ENCODE data around the gene ZNF655. TPM values are rescaled to one million over a fixed set of nuclear protein-coding genes. Genes with fewer than 3 reads are reported as not detected.
A peak's percentile ranks its signal among the peaks of the same experiment; 100 is the strongest.
"Not testable (repeated sequence)": the region's sequence is repeated elsewhere in the genome, so short reads cannot be mapped to it uniquely, and the experiment has no call there.

Gene ZNF655
- total RNA-seq, 1 donor from 2014 or later, result 76.2 TPM

DNA sequence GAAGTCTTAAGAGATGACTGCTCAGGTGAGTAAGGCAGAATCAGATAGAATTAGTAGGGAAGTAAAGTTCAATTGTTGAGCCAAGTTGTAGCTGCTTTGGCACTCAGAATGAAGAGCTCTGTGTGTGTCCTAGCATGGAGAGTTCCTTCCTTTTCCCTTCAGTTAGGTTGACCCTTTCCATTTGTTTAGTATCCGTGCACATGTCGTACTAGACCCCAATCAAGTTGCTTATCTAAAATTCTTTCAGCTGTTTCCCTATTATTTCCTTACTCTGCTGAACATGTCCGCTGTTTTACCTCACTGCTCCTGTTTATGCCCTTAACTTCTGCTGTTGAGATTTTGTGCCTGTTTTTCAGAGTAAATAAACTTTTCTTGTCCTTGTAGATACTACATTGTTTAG is 13.3 kb downstream of the ZNF655 start:
- Mint-ChIP-seq H3K9me3 (no peaks in the 10 kb centered on the region), H3K27ac (no peak overlapping the region), H3K27me3 (no peaks in the 10 kb centered on the region), H3K4me1 (peaks cover 5% of the 10 kb centered on the region), H3K36me3 (ENCODE audit: low read depth) (peaks cover 50% of the 10 kb centered on the region), H3K4me3 (no peak overlapping the region)
- intact Hi-C loops (cut with micrococcal nuclease), result no loop called here
- DNase-seq, result no peak

DNA sequence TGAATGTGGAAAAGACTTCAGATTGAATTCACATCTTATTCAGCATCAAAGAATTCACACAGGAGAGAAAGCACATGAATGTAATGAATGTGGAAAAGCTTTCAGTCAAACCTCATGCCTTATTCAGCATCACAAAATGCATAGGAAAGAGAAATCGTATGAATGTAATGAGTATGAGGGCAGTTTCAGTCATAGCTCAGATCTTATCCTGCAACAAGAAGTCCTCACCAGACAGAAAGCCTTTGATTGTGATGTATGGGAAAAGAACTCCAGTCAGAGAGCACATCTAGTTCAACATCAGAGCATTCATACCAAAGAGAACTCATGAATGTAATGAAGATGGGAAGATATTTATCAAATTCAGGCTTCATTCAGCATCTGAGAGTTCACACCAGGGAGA is 14.8 kb downstream of the ZNF655 start:
- no peaks in the 10 kb centered on the region for H3K27me3 Mint-ChIP-seq
- DNase-seq, result no peak
- H3K36me3 Mint-ChIP-seq (ENCODE audit: low read depth), result peaks cover 48% of the 10 kb centered on the region
- H3K27ac Mint-ChIP-seq, result no peak overlapping the region
- no peak overlapping the region for H3K4me3 Mint-ChIP-seq
- no peaks in the 10 kb centered on the region for H3K9me3 Mint-ChIP-seq
- intact Hi-C loops (cut with micrococcal nuclease), result no loop called here
- peaks cover 7% of the 10 kb centered on the region for H3K4me1 Mint-ChIP-seq

DNA sequence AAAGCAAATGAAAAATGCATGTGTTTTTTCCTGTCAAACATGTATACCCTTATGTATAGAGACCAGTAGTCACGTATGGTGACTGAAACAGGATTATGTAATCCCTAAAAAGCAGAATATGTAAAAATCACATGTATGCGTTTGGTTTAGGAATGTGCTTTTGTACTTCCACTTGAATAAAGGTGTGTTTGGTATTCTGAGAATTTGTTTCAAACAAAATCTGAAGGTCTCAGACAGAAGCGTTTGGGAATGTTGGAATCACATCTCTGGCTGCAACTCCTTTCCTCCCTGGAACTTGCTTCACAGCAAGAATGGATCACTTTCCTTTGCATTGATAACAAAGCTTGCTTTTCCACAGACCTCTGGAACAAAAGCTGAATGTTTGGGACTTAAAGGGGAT is 17.8 kb downstream of the ZNF655 start:
- Mint-ChIP-seq H3K9me3 (no peaks in the 10 kb centered on the region), H3K27ac (no peak overlapping the region), H3K4me1 (peaks cover 22% of the 10 kb centered on the region), H3K27me3 (peaks cover 2% of the 10 kb centered on the region), H3K4me3 (no peak overlapping the region), H3K36me3 (ENCODE audit: low read depth) (peaks cover 28% of the 10 kb centered on the region)
- intact Hi-C loops (cut with micrococcal nuclease), result no loop called here
- no peak for DNase-seq

DNA sequence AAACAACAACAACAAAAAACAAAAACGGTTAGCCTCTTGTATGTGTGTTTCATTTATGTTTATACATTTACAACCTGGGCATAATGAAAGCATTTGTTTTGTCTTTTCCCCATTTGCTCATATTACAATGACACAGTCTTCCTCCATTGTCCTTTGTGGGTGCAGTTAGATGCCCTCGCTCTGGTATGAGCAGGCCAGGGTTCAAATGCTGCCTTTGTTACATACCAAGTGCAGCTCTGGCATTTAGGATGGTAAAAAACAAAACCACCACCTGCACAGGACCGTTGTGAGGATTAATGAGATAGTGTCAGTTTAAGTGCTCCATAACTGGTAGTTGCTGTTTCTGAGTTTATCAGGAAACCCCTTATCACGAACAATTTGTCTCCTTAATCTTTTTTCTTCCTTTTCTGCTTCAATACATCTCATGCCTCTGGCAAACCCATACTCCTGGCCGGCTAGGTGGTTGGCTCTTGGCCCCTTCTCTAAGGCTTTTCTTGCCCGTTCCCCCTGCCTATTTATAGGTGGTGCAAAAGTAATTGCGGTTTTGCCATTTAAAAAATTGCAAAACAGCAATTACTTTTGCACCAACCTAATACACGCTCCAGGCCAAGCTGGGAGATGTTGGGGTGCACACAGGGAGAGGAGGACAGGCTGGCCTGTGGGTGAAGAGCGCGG is 21.0 kb downstream of the ZNF655 start:
- intact Hi-C loops (cut with micrococcal nuclease), result no loop called here
- H3K9me3 Mint-ChIP-seq, result no peaks in the 10 kb centered on the region
- H3K27ac Mint-ChIP-seq, result no peak overlapping the region
- peaks cover 3% of the 10 kb centered on the region for H3K27me3 Mint-ChIP-seq
- H3K4me3 Mint-ChIP-seq, result peak overlapping the region; percentile 89
- peak; percentile 43 for DNase-seq
- H3K4me1 Mint-ChIP-seq, result peaks cover 18% of the 10 kb centered on the region
- no peaks in the 10 kb centered on the region for H3K36me3 Mint-ChIP-seq (ENCODE audit: low read depth)

DNA sequence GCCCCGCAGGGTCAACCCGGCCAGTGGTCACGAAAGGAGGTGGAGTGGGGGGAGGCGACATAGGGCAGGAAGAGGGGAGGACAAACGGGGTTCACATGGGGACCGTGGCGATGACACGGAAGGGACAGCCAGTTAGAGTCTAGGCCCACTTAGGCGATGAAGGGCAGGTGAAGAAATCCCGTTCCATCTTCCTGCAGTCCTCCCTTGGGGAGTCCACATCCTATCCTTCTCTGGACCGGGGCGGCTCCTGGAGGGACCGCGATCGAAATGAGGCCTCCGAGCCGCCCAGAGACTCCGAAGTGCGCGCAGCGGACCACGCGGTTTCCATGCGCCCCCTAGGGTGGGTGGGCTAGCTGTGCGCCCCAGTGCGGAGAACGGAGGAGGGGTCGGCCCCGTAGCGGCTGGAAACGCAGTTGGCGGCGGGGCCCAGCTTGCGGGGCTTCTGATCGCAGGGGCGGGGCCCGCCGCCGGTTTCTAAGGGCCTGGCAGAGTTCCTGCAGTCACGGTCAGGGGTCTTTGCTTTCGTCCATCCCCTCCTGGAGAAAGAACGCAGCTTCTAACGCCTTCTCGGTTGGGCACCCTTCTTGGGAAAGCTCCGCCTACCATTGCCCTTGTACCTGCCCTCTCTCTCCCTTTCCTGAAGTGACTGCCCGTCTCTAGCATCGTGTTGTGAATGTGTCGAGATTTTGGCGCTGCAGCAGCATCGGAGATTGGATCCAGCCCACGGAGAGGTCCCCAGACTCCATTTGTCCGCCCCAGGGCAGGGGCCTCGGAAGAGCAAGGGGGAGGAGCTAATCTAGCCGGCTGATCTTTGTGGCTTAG is 21.7 kb downstream of the ZNF655 start:
- intact Hi-C loops (cut with micrococcal nuclease), result loop anchor here (2.0 kb wide), 1 partner anchor 21 kb away; the partner anchor contains the start of gene ZNF655
- H3K27me3 Mint-ChIP-seq, result peaks cover 3% of the 10 kb centered on the region

DNA sequence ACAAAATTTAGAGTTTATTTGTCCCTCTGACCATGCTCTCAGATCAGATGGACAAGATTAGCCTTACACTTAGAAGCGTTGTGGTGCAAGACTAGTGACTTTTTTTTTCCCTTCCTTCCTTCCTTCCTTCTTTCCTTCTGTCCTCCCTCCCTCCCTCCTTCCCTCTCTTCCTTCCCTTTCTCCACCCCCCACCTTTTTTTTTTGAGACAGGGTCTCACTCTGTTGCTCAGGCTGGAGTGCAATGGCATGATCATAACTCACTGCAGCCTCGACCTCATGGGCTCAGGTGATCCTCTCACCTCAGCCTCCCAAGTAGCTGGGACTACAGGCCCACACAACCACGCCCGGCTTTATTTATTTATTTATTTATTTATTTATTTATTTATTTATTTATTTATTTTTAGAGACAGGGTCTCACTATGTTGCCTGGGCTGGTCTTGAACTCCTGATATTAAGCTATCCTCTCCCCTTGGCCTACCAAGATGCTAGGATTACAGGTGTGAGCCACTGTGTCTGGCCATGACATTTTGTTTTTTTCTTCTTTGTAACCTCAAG is 22.4 kb downstream of the ZNF655 start:
- not testable (repeated sequence) for H3K27ac Mint-ChIP-seq; H3K9me3 Mint-ChIP-seq; H3K27me3 Mint-ChIP-seq; H3K36me3 Mint-ChIP-seq (ENCODE audit: low read depth); DNase-seq
- Mint-ChIP-seq H3K4me1 (peaks cover 18% of the 10 kb centered on the region), H3K4me3 (peak overlapping the region; percentile 89)
- intact Hi-C loops (cut with micrococcal nuclease), result loop anchor here (2.0 kb wide), 1 partner anchor 22 kb away; the partner anchor contains the start of gene ZNF655

More for the DNA sequence above, 21.7 kb downstream of the ZNF655 start:
- H3K36me3 Mint-ChIP-seq (ENCODE audit: low read depth), result no peaks in the 10 kb centered on the region
- DNase-seq, result peak; percentile 78
- H3K4me1 Mint-ChIP-seq, result peaks cover 18% of the 10 kb centered on the region
- peak overlapping the region; percentile 49 for H3K27ac Mint-ChIP-seq
- no peaks in the 10 kb centered on the region for H3K9me3 Mint-ChIP-seq
- H3K4me3 Mint-ChIP-seq, result peak overlapping the region; percentile 89

DNA sequence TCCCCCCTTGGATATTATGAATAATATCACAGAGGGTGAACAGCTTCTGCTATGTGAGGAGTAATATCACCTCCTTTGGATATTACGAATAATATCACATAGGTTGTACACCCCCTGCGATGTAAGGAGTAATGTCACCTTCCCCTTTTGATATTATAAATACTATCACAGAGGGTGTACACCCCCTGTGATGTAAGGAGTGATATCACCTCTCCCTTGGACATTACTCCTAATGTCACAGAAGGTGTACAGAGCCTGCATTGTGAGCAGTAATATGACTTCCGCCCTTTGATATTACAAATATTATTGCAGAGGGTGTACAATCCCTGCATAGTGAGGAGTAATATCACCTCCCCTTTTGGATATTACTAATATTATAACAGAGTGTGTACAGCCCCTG is 30.4 kb downstream of the ZNF655 start:
- H3K27ac Mint-ChIP-seq, result no peak overlapping the region
- no peak overlapping the region for H3K4me3 Mint-ChIP-seq
- H3K9me3 Mint-ChIP-seq, result no peaks in the 10 kb centered on the region
- DNase-seq, result no peak
- H3K36me3 Mint-ChIP-seq (ENCODE audit: low read depth), result no peaks in the 10 kb centered on the region
- intact Hi-C loops (cut with micrococcal nuclease), result no loop called here
- no peaks in the 10 kb centered on the region for H3K4me1 Mint-ChIP-seq
- H3K27me3 Mint-ChIP-seq, result no peaks in the 10 kb centered on the region

DNA sequence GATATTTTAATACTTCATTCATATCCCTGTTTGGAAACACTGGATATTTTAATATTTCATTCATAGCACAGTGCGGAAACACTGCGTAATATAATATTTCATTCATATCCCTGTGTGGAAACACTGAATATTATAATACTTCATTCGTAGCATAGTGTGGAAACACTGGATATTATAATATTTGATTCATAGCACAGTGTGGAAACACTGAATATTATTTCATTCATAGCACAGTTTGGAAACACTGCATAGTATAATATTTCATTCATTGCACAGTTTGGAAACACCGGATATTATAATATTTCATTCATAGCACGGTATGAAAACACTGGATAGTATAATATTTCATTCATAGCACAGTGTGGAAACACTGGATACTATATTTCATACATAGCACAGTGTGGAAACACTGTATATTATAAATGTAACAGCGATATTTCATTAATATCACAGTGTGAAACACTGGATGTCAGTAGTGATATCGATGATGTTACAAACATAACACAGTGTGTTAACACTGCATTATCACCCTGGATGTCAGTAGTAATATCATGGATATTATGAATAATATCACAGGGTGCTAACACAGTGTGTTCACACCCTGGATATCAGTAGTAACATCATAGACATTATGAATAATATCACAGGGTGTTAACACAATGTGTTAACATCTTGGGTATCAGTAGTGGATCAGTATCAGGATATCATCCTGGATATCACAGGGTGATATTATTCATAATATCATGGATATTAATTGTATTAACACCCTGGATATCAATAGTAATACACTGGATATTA is 36.7 kb downstream of the ZNF655 start:
- H3K36me3 Mint-ChIP-seq (ENCODE audit: low read depth), result no peaks in the 10 kb centered on the region
- DNase-seq, result no peak
- no peaks in the 10 kb centered on the region for H3K4me1 Mint-ChIP-seq
- no peaks in the 10 kb centered on the region for H3K9me3 Mint-ChIP-seq
- no peaks in the 10 kb centered on the region for H3K27me3 Mint-ChIP-seq
- intact Hi-C loops (cut with micrococcal nuclease), result no loop called here
- H3K27ac Mint-ChIP-seq, result no peak overlapping the region
- H3K4me3 Mint-ChIP-seq, result no peak overlapping the region

DNA sequence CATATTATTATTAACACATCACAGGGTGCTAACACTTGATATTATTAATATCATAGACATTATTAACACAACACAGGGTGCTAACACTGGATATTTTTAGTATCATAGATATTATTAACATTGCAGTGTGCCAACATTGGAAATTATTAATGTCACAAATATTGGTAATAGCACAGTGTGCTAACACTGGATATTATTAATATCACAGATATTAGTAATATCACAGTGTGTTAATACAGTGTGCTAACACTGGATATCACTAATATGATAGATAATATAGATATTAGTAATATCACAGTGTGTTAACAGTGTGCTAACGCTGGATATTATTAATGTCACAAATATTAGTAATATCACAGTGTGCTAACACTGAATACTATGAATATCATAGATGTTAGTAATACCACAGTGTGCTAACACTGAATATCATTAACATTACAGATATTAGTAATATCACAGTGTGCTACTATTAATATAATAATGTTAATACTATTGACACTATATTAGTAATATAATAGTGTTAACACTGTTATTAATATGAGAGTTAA is 38.0 kb downstream of the ZNF655 start:
- Mint-ChIP-seq H3K27ac (no peak overlapping the region), H3K9me3 (no peaks in the 10 kb centered on the region), H3K4me1 (no peaks in the 10 kb centered on the region), H3K36me3 (ENCODE audit: low read depth) (no peaks in the 10 kb centered on the region), H3K4me3 (no peak overlapping the region), H3K27me3 (no peaks in the 10 kb centered on the region)
- no peak for DNase-seq
- intact Hi-C loops (cut with micrococcal nuclease), result no loop called here

DNA sequence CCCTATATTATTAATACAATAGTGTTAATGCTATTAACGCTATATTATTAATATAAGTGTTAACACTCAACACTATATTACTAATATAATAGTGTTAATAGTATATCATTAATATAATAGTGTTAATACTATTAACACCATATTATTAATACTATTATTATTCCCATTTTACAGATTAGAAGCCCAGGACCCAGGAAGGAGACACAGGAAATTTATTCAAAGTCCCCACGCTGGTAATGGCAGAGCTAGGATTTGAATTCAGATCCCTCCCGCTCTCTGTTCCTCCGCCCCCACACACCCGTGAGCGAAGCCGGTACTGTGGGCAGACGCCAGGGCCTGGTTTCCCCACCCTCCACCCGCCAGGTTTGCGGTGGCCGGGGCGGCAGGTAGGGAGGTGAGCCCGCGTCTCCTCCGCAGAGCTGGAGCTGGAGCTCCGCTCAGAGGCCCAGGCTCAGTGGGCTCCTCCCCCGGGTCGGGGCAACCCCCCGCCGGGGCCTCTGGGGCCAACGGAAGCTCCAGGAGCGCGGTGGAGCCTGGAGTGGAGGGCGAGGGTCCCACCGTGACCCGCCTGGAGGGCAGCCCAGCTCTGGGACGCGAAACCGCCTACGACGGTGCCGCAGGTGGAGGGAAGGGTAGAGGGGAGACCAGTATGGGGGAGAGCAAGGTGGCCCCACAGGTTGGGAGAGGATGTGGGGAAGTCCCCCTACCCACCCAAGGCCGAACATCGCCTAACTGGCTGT is 39.5 kb downstream of the ZNF655 start, which contains the start of gene TMEM225B:
TMEM225B (plus strand) TSS at position 506 of the 740 bp plus-strand sequence. CDS start 6,122 bp downstream, outside the sequence.
- H3K27ac Mint-ChIP-seq, result no peak within 1 kb of the TSS
- intact Hi-C loops (cut with micrococcal nuclease), result no loop called here
- H3K36me3 Mint-ChIP-seq (ENCODE audit: low read depth), result no peaks in the 10 kb centered on the region
- peaks cover 2% of the 10 kb centered on the region for H3K4me1 Mint-ChIP-seq
- H3K4me3 Mint-ChIP-seq, result no peak within 1 kb of the TSS
- DNase-seq, result peak; percentile 88
- H3K9me3 Mint-ChIP-seq, result no peaks in the 10 kb centered on the region
- H3K27me3 Mint-ChIP-seq, result no peaks in the 10 kb centered on the region

DNA sequence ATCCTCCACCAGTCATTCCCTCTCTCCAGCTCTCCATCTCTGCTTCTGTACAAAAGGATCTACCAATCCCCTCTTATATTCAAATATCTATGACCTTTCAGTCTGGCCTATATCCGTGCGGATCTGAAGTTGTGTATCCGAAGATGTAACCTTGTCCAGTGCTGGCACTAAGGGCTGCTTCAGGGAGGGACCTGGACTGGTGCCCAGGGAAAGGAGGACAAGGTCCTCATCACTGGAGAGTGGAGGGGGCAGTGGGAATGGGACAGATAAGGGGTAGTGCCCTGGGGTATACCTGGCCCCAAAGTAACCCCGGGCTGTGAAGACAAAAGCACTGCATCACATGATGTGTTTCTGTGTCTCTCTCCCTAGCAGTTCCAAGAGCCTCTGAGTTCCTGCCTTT is 41.4 kb downstream of the ZNF655 start:
- H3K36me3 Mint-ChIP-seq (ENCODE audit: low read depth), result no peaks in the 10 kb centered on the region
- H3K27ac Mint-ChIP-seq, result no peak overlapping the region
- intact Hi-C loops (cut with micrococcal nuclease), result no loop called here
- H3K4me1 Mint-ChIP-seq, result peaks cover 4% of the 10 kb centered on the region
- no peak overlapping the region for H3K4me3 Mint-ChIP-seq
- no peaks in the 10 kb centered on the region for H3K9me3 Mint-ChIP-seq
- no peaks in the 10 kb centered on the region for H3K27me3 Mint-ChIP-seq
- no peak for DNase-seq

DNA sequence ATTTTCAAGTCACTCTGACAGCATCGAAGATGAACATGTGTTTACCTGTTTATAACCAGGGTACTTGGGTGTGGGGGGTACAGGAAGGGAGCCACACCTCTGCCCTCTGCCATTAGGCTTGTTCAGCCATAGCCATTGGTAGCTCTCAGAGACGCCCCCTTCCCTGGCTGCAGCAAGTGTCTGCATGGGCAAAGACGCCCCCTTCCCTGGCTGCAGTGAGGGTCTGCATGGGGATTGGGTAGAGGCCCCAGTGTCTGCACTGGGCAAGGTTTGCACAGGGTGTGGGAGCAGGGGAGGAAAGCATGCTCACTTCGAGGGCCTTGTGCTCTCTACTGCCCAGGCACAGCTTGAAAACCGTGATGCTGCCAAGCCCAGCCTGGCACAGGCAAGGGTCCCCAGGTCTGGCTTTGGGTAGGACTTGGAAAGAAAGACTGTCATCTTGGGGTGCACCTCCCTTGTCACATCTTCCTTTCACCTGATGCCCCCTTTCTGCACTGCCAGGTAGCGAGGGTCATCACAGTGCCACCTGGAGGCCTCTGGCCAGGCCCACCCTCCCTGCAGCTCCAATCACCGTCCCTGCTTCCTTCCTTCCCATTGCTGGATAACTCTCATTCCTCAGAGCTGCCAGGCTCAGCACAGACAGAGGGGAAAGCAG is 43.3 kb downstream of the ZNF655 start:
- Mint-ChIP-seq H3K4me1 (peaks cover 4% of the 10 kb centered on the region), H3K36me3 (ENCODE audit: low read depth) (no peaks in the 10 kb centered on the region), H3K27ac (no peak overlapping the region), H3K4me3 (no peak overlapping the region), H3K9me3 (no peaks in the 10 kb centered on the region), H3K27me3 (no peaks in the 10 kb centered on the region)
- DNase-seq, result no peak
- intact Hi-C loops (cut with micrococcal nuclease), result no loop called here

All from activated CD4-positive, alpha-beta T cell treated with anti-CD3 and anti-CD28 coated beads, Interleukin-2, amount 10 ng/mL, durations not matched to agents 24 days and 14 days (primary cell).